T-helper 17 cell (primary cell): ENCODE results near the gene CYP3A5. TPM values are rescaled to one million over a fixed set of nuclear protein-coding genes. Genes with fewer than 3 reads are reported as not detected.
"Not testable (repeated sequence)": the region's sequence is repeated elsewhere in the genome, so short reads cannot be mapped to it uniquely, and the experiment has no call there.

Experiments used
- ATAC-seq: fragments of 150-1000 bp; cut with Tn5 transposase; 2 replicates; pipeline ENCODE4 v1.10.0; 2021; ENCODE audit warnings: mild to moderate bottlenecking, moderate library complexity
- DNase-seq, 3 donors: peaks; one replicate each; pipeline versions ENCODE4 v3.0.0 to v3.0.0-alpha.2; 2020 to 2021
- H3K9me3 ChIP-seq: one replicate; pipeline ENCODE4 v1.7.0; 2013; ENCODE audit warnings: low read length, mild to moderate bottlenecking; ENCODE audit not compliant: control insufficient read depth, poor library complexity, severe bottlenecking
- H3K27ac Mint-ChIP-seq: one replicate; pipeline ENCODE4 v1.8.0; 2022; ENCODE audit warnings: mild to moderate bottlenecking, moderate library complexity, mixed read lengths
- H3K27me3 Mint-ChIP-seq: one replicate; pipeline ENCODE4 v1.8.0; 2022; ENCODE audit warnings: mixed read lengths
- H3K36me3 Mint-ChIP-seq: one replicate; pipeline ENCODE4 v1.8.0; 2022; ENCODE audit warnings: low read depth, mixed read lengths
- H3K4me1 Mint-ChIP-seq: one replicate; pipeline ENCODE4 v1.8.0; 2022; ENCODE audit warnings: mild to moderate bottlenecking, mixed read lengths
- H3K4me3 Mint-ChIP-seq: one replicate; pipeline ENCODE4 v1.8.0; 2022; ENCODE audit warnings: mild to moderate bottlenecking, moderate library complexity, mixed read lengths
- total RNA-seq, 4 donors: library from RNA in 2 of 4; stranded (reverse) in 2 of 4; gene quantifications; one replicate each; pipeline ENCODE4 v1.2.3 and lab custom pipeline; 2022 to 2026

Gene CYP3A5
- total RNA-seq = under 1 TPM in 1 of 2 donors, not detected in 1; 0.20 TPM
- total RNA-seq (lab: John Stamatoyannopoulos, UW) = 0 reads per million in 2 donors

DNA sequence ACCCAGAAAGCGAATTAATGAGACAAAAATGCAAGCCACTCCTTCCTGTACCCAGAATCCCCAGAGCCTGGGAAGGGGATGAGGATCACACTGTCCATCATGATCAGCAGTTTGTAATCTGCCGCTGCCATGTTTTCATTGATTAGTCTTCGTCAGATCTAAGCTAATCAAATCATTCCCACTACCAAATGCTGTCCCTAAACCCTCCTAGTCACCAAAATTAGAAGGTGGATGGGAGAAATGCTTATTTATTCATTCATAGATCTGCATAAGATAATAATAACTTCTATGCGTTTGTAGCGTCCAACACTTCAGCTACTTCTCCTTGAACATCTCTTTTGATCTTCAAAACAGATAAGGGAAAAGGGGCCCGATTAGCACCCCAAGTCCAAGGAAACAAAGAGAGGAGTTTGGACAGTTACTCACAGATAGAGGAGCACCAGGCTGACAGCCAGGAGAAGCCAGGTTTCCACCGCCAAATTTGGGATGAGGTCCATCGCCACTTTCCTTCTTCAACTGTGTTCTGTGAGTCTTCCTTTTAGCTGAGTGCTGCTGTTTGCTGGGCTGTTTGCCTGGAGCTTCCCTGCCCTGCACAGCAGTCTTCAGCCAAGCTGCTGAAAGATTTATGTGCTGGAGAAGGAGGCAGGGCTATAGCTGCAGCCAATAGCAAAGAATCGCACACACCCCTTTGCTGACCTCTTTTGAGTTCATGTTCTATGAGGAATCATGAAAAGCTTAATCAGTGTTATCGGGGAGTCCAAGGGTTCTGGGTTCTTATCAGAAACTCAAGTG, at the start of gene CYP3A5:
TSS of gene CYP3A5 (minus strand) at position 597 of the 792 bp plus-strand sequence. CDS start at position 497, 100 bp downstream.
- H3K27me3 Mint-ChIP-seq = no peaks in the 10 kb centered on the region
- ATAC-seq (no peak), DNase-seq (no peak)
- H3K9me3 ChIP-seq = no peaks in the 10 kb centered on the region
- peaks cover 11% of the 10 kb centered on the region for H3K4me1 Mint-ChIP-seq
- peaks cover 3% of the 10 kb centered on the region for H3K36me3 Mint-ChIP-seq
- no peak within 1 kb of the TSS for H3K4me3 Mint-ChIP-seq
- H3K27ac Mint-ChIP-seq = no peak within 1 kb of the TSS

GRCh38 chr7:99728615-99729014, 48.8 kb upstream of the CYP3A5 start:
- no peaks in the 10 kb centered on the region for H3K4me1 Mint-ChIP-seq

GRCh38 chr7:99723201-99723600, 43.4 kb upstream of the CYP3A5 start:
- not testable (repeated sequence) for H3K4me3 Mint-ChIP-seq, H3K4me1 Mint-ChIP-seq, H3K27ac Mint-ChIP-seq, H3K36me3 Mint-ChIP-seq, ATAC-seq, H3K27me3 Mint-ChIP-seq, DNase-seq, H3K9me3 ChIP-seq

More at GRCh38 chr7:99728615-99729014, 48.8 kb upstream of the CYP3A5 start:
- DNase-seq = no peak
- Mint-ChIP-seq H3K4me3 (no peak overlapping the region), H3K27ac (no peak overlapping the region), H3K27me3 (no peaks in the 10 kb centered on the region), H3K36me3 (no peaks in the 10 kb centered on the region)
- H3K9me3 ChIP-seq = no peaks in the 10 kb centered on the region
- no peak for ATAC-seq

- peaks cover 6% of the 10 kb centered on the region for H3K4me1 Mint-ChIP-seq
- ATAC-seq = peak; percentile 45
- H3K27ac Mint-ChIP-seq = peak overlapping the region; percentile 24
- H3K36me3 Mint-ChIP-seq = no peaks in the 10 kb centered on the region
- H3K27me3 Mint-ChIP-seq = no peaks in the 10 kb centered on the region
- no peak for DNase-seq
- H3K9me3 ChIP-seq = no peaks in the 10 kb centered on the region
- H3K4me3 Mint-ChIP-seq = no peak overlapping the region
Observed at GRCh38 chr7:99720800-99721595, 41.2 kb upstream of the CYP3A5 start.

DNA sequence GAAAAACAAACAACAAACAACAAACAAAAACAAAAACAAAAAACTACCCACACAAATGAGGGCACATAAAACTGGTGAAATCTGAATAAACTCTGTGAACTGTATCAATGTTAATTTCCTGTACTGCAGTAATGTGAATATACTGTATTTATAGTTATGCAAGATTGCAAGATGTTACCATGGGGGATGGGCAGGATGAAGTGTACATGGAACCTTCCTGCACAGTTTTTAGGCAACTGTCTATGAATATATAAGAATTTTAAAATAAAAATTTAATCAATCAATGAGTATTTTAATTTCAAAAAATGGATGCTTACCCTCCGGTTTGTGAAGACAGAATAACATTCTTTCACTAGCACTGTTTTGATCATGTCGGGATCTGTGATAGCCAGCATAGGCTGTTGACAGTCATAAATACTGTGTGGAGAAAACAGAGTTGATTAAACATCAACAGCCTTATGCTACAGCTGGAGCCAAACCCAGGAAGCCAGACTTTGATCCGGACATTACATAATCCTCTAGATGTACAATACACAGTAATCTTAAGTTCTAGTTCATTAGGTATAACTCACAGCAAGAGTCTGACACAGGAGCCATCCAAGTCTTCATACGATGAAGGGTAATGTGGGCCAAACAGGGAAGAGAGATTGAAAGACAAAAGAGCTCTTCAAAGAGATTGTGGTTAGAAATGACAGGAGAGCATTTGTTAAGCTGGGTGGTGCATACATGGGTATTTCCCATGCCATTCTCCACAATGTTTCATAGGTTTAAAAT, 40.4 kb upstream of the CYP3A5 start:
- H3K9me3 ChIP-seq = no peaks in the 10 kb centered on the region
- peak overlapping the region; percentile 24 for H3K27ac Mint-ChIP-seq
- peaks cover 6% of the 10 kb centered on the region for H3K4me1 Mint-ChIP-seq
- no peaks in the 10 kb centered on the region for H3K36me3 Mint-ChIP-seq
- ATAC-seq (peak; percentile 74), DNase-seq (no peak)
- no peak overlapping the region for H3K4me3 Mint-ChIP-seq
- H3K27me3 Mint-ChIP-seq = no peaks in the 10 kb centered on the region

DNA sequence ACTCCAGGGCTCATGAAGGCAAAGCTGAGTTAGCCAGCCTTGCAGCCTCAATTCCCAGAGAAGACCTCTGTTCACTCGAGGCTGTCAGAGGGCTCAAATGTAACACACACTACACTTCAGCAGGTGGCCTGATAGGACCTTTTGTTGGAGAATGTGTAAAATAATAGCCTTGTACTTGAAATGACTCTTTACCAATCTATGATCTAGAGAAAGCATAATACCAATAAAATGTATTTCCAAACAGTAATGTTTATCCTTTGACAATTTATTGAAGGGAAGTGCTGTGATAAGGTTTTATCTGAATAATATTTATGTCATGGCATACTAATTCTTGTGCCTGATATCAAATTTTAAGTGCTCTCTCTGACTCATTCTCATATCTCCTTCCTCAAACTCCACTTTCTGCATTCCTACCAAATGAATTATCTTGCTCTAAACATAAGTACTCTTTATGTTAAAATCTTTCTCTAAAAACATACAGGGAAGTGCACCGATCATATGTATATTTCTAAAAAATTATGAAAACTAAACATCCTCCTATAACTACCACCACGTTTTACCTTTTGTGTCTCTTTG, 34.3 kb upstream of the CYP3A5 start:
- Mint-ChIP-seq H3K4me1 (peaks cover 2% of the 10 kb centered on the region), H3K36me3 (no peaks in the 10 kb centered on the region), H3K27ac (no peak overlapping the region), H3K4me3 (no peak overlapping the region), H3K27me3 (no peaks in the 10 kb centered on the region)
- no peaks in the 10 kb centered on the region for H3K9me3 ChIP-seq
- no peak for DNase-seq
- no peak for ATAC-seq

DNA sequence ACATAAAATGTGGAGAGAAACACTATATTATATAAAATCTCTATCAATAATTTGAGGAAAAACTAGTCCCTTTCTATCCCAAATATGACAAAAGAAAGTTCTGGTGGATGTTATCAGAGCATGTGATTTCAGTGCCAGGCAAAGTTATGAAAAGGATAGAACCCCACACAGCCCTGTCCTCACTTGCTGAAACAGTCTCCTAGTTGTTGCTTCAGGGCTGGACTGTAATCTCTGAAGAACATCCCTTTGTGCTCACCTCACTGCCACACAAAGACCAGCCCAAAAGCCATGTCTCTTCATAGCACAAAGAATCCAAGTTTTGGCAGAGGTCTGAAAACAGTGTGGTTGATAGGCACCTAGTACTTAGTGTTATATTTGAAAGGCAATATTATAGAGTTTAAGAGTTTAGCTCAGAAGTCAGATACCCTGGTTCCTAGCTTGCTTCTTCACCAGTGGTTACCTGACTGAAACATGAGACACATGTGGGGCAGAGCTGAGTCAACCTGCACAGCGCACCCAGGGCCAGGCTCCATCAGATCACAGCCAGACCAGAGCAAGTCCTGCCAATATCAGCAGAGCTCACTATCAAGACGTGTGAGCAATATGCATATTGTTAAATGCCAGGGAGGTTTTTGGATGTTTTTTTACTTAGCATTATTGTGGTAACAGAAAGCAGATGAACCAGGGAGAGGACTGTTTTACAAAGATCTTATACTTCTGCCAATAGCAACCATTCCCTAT, 30.2 kb upstream of the CYP3A5 start:
- no peak for DNase-seq
- Mint-ChIP-seq H3K4me3 (no peak overlapping the region), H3K36me3 (peaks cover 3% of the 10 kb centered on the region), H3K27me3 (no peaks in the 10 kb centered on the region), H3K27ac (no peak overlapping the region), H3K4me1 (no peaks in the 10 kb centered on the region)
- no peaks in the 10 kb centered on the region for H3K9me3 ChIP-seq
- ATAC-seq = no peak

- ATAC-seq (no peak), DNase-seq (no peak)
- Mint-ChIP-seq H3K4me1 (no peaks in the 10 kb centered on the region), H3K27ac (no peak overlapping the region), H3K4me3 (no peak overlapping the region), H3K36me3 (peaks cover 3% of the 10 kb centered on the region), H3K27me3 (no peaks in the 10 kb centered on the region)
- H3K9me3 ChIP-seq = no peaks in the 10 kb centered on the region
Observed at GRCh38 chr7:99709260-99709659, 29.5 kb upstream of the CYP3A5 start.

GRCh38 chr7:99707096-99707495, 27.3 kb upstream of the CYP3A5 start:
- no peaks in the 10 kb centered on the region for H3K9me3 ChIP-seq
- H3K36me3 Mint-ChIP-seq = peaks cover 7% of the 10 kb centered on the region
- no peaks in the 10 kb centered on the region for H3K27me3 Mint-ChIP-seq
- H3K4me3 Mint-ChIP-seq = no peak overlapping the region
- DNase-seq (no peak), ATAC-seq (no peak)
- H3K27ac Mint-ChIP-seq = no peak overlapping the region
- H3K4me1 Mint-ChIP-seq = no peaks in the 10 kb centered on the region

DNA sequence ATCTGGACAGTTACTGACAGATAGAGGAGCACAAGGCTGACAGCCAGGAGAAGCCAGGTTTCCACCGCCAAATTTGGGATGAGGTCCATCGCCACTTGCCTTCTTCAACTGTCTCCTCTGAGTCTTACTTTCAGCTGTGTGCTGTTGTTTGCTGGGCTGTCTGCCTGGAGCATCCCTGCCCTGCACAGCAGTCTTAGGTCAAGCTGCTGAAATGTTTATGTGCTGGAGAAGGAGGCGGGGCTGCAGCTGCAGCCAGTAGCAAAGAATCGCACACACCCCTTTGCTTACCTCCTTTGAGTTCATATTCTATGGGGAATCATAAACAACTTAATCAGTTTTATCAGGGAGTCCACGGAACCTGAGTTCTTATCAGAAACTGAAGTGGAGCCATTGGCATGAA, 20.1 kb upstream of the CYP3A5 start:
- H3K9me3 ChIP-seq = no peaks in the 10 kb centered on the region
- ATAC-seq (no peak), DNase-seq (no peak)
- Mint-ChIP-seq H3K4me3 (no peak overlapping the region), H3K4me1 (no peaks in the 10 kb centered on the region), H3K27me3 (no peaks in the 10 kb centered on the region), H3K27ac (no peak overlapping the region), H3K36me3 (peaks cover 4% of the 10 kb centered on the region)

DNA sequence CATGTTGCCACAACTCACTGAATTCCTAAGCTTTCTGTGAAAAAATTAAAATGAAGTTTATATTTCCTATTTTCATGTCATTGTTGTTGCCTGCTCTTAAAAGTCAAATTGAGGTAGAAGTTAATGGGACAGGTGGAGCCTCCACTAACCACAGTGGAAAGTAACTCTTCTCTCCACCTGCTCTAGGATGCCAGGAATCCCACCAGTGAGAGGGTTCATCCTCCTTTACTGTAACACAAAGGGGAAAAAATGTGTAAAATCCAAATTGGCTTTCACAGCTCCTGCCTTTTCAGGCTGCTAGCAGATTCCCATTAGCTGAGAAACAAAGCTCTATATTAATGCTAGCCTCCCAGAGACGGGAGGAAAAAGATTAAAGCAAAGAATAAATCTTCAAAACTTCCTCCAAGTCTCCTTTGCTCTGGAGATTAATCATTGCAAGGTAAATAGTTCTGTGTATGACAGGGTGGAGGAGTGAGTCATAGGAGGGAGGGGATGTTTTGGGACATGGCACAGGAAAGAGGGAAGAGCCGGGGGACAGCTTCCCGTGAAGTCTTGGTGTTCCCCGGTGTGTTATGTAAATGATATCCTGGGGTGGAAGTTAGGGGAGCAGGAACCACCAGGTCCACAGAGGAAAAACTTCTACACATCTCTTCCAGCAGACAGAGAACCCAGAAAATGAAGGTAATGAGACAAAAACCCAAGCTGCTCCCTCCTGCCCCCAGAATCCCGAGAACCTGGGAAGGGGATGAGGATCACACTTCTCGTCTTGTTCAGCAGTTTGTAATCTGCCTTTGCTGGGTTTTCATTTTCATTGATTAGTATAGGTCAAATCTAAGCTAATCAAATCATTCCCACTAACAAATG, 19.3 kb upstream of the CYP3A5 start:
- not testable (repeated sequence) for H3K36me3 Mint-ChIP-seq, H3K27ac Mint-ChIP-seq, H3K4me3 Mint-ChIP-seq, H3K9me3 ChIP-seq, H3K27me3 Mint-ChIP-seq, DNase-seq, H3K4me1 Mint-ChIP-seq, ATAC-seq

- no peak for DNase-seq
- Mint-ChIP-seq H3K27ac (no peak overlapping the region), H3K36me3 (no peaks in the 10 kb centered on the region), H3K4me1 (no peaks in the 10 kb centered on the region), H3K4me3 (no peak overlapping the region), H3K27me3 (no peaks in the 10 kb centered on the region)
- no peak for ATAC-seq
- H3K9me3 ChIP-seq = no peaks in the 10 kb centered on the region
Observed at GRCh38 chr7:99694912-99695304, 15.1 kb upstream of the CYP3A5 start.
